GM18909 (cell line): ENCODE measurements around the gene MPST.

Source experiments
- ATAC-seq: cut with Tn5 transposase; IDR thresholded peaks from one replicate; pipeline ENCODE4 v1.9.1; 2021; ENCODE audit warnings: mild to moderate bottlenecking; ENCODE audit not compliant: unreplicated experiment, poor library complexity

Gene MPST

GRCh38 chr22:37043209-37043827, 23.8 kb downstream of the MPST start:
- no peak for ATAC-seq

DNA sequence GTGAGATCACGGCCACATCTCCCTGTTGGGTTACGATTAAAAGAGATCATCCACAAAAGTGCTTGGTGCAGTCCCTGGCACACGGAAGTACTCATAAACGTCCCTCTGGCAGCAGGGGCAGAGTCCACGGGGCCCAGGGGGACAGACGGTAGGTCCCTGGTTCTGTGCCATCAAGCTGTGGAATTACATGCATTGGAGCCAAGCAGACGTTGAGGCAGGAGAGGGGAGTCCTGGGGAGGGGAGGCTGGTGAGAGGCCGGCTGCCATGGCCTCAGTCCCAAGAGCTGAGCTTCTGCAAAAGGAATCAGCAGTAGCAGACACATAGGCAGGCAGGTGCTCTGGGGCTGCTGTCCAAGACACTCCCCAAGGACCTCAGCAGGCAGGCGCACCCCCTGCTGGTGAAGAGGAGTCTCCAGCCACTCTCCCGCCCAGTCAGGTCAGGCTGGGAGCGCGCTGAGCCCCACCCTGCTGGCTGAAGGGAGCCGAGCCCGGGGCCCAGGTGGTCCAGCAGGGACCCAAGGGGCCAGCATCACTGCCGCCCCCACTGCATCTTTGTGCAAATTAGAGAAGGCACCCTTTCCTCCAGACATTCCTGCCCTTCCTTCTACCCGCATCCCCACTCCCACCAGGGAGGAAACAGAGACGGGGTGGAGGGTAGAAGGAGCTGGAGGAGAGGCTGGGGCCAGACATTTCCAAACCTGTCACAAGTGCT, 24.4 kb downstream of the MPST start:
- ATAC-seq, result no peak

DNA sequence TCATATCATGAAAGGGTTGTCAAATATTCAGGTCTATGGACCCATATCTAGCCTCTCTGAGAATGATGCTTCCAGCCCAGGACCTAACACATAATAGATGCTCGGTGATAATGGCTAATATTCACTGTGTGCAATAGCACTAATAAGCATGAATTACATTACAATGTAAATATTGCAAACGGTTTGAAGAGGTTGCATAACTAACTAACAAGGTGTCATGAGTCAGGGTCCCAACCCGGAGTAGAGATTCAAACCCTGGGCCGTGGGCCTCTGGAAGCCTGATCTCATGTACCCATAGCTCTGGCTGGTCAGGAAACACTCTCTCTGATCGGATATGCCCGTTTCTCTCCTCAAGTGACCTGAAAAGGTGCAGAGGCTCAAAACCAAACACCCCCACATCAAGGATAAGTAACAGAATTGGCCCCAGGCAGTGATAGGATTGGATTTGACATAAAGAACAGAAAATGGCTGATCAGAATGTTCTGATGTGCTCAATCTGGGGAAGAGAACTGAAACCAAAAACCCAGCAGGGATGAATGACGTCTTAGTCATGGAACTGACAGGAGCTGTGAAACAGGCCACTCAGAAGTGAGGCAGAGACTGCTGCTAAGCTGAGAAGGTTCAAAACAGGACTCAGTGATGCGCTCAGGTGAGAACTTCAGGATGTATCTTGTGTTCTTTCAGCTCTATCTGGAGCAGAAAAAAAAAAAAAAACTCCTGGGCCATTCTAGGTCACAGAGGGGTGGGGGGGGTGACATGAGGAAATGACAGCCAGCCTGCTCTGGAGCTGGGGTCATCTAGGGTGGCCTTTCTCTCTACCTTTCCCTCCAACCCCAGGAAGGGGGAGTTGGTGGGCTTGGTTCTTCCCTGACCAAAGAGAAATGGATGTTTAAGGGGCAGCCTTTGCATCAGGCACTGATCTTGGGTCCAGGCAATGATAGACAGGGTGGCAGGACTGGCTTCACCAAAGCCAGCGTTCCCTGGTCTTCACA, 25.4 kb downstream of the MPST start:
- ATAC-seq, result no peak

DNA sequence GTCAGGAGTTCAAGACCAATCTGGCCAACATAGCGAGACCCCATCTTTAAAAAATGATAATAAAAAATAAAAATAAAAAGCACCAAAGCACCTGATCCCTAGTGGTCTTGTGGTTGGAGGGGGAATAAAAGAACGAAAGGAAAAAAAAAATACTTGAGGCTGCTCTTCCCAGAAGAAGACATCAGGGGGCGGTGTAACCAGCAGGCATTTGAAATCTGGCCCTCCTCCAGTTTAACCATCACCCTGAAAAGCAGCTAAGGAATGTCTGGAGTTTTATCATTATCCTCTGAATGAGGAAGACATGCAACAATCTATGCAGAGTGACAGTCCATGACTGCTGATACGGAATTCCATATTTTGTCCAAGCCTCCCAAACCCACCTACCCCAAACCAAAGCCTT, 26.4 kb downstream of the MPST start:
- no peak for ATAC-seq

- ATAC-seq, result no peak
These were observed 27.0 kb downstream of the MPST start for GRCh38 chr22:37046589-37046988.

- ATAC-seq, result no peak
These were observed 27.5 kb downstream of the MPST start for GRCh38 chr22:37047006-37047405.

DNA sequence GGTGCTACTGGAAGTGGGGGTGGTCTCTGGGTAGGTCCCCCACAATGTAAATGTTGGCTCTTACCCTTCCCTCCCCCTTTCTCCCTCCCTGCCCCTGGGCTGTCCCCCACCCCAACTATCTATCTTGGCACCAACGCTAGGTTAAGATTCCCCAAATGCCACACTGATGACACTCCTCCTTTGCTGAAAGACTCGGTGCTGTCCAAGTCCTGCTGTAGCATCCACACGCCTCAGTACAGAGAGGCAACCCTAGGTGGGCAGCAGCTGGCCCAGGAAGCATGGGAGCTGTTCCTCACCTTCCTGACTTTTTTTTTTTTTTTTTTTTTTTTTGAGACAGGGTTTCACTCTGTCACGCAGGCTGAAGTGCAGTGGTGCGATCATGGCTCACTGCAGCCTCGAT, 28.6 kb downstream of the MPST start:
- no peak for ATAC-seq

GRCh38 chr22:37049224-37049623, 29.7 kb downstream of the MPST start:
- ATAC-seq, result no peak

- ATAC-seq, result no peak
These were observed 31.4 kb downstream of the MPST start for GRCh38 chr22:37050913-37051312.

- peak; percentile 63 for ATAC-seq
These were observed 32.1 kb downstream of the MPST start, which contains the start of gene KCTD17 for GRCh38 chr22:37051391-37052385. KCTD17 (plus strand) TSS chr22:37051742; CDS start chr22:37051761, 19 bp downstream.

DNA sequence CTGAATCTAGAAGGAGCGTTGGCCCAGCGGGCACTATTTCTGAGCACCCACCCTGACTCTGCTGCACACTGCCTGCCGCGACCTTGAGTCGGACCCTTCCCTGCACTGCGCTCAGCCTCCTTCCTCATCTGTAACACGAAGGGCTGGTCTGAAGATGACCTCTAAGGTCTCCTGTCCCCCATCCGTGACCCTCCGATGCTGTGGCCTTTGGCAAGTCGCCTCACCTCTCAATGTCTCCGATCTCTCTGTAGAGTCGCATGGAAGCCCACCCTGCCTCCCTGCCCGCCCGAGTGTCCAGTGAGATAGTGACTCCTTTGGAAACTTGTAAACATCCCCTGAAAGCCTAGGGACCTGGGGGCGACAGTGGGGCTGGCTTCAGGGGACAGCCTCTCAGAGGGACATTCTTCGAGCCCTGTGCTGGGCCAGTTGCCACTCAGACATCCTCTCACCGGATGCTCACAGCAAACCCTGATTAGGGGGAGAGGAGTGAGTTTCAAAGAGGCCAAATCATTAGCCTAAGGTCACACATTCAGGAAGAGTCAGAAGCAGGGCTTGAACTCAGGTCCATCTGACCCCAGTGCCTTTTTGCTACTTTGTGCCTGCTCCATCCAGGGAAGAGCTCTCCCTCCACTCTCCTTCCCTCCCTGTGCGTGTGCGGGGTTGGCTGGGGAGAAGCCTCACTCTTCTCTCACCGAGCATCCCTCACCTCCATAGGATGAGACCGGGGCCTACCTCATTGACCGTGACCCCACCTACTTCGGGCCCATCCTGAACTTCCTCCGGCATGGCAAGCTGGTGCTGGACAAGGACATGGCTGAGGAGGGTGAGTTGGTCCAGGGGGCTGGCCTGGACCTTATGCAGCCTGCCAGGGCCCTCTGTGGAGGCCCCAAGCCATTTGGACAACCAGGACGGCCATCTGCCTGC, 33.1 kb downstream of the MPST start:
- no peak for ATAC-seq

GRCh38 chr22:37053310-37054055, 33.9 kb downstream of the MPST start:
- ATAC-seq, result no peak

GRCh38 chr22:37054056-37054395, 34.5 kb downstream of the MPST start:
- no peak for ATAC-seq

GRCh38 chr22:37054600-37055365, 35.2 kb downstream of the MPST start:
- no peak for ATAC-seq

GRCh38 chr22:37056246-37056645, 36.7 kb downstream of the MPST start:
- ATAC-seq, result no peak

GRCh38 chr22:37057226-37057625, 37.7 kb downstream of the MPST start:
- ATAC-seq, result no peak

DNA sequence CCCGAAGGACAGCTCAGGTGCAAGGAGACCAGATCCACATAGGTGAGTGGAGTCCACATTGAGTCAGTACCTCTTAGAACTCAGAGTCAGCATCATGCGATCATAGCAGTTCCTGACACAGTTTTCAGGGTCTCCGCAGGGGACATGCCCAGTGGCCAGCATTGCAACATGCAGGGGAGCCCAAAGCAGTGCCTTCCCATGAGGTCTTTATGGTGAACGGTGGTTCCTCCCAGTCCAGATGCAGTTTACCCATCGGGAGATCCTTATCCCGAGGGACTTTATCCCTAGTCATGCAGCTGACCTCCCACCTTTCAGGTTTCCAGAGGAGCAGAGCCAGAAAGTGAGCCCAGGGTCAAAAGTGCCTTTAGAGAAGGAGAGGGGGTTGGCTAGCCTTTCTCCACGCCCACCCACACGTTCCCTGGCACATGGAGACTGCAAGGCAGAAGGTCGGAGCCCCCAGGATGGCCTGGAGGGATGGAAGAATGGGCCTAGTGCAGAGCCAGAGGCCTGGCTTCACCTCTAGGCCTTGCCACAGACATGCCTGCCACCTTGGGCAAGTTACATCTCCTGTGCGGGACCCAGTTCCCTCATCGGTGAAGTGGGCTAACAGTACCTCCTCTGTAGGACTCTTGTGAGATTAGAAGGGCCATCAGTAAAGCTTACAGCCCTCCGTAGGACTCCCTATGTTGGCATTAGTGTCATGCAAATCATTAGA, 38.4 kb downstream of the MPST start:
- no peak for ATAC-seq
